HEK293T (cell line): ENCODE data around the gene ADGRA3.

Experiments used
- ARNT ChIP-seq: fragments of 450-650 bp; IDR thresholded peaks from 2 replicates; pipeline ENCODE4 v1.6.1; 2017; ENCODE audit warnings: mild to moderate bottlenecking
- BHLHE40 ChIP-seq: fragments of 450-650 bp; IDR thresholded peaks from 2 replicates; pipeline ENCODE4 v1.6.1; 2016; ENCODE audit warnings: mild to moderate bottlenecking, moderate library complexity, borderline replicate concordance
- CTBP1 ChIP-seq: fragments of 450-650 bp; IDR thresholded peaks from 2 replicates; pipeline ENCODE4 v1.6.1; 2016; ENCODE audit warnings: borderline replicate concordance
- ELF4 ChIP-seq: fragments of 450-650 bp; IDR thresholded peaks from 2 replicates; pipeline ENCODE4 v1.6.1; 2017; ENCODE audit warnings: antibody characterized with exemption
- FOXA1 ChIP-seq: fragments of 450-650 bp; IDR thresholded peaks from 2 replicates; pipeline ENCODE4 v1.6.1; 2016; ENCODE audit warnings: mild to moderate bottlenecking
- FOXK2 ChIP-seq: fragments of 450-650 bp; IDR thresholded peaks from 2 replicates; pipeline ENCODE4 v1.6.1; 2016; ENCODE audit warnings: mild to moderate bottlenecking
- FOXM1 ChIP-seq: fragments of 450-650 bp; IDR thresholded peaks from 2 replicates; pipeline ENCODE4 v1.6.1; 2017; ENCODE audit warnings: mild to moderate bottlenecking, borderline replicate concordance
- HDGF ChIP-seq: fragments of 450-650 bp; IDR thresholded peaks from 2 replicates; pipeline ENCODE4 v1.6.1; 2017; ENCODE audit warnings: antibody characterized with exemption, borderline replicate concordance
- L3MBTL2 ChIP-seq: fragments of 450-650 bp; conservative IDR thresholded peaks from 2 replicates; pipeline ENCODE4 v1.6.1; 2016; ENCODE audit warnings: mild to moderate bottlenecking
- NFRKB ChIP-seq: fragments of 450-650 bp; IDR thresholded peaks from 2 replicates; pipeline ENCODE4 v1.6.1; 2016; ENCODE audit warnings: mild to moderate bottlenecking, moderate library complexity
- SP1 ChIP-seq: fragments of 450-650 bp; IDR thresholded peaks from 2 replicates; pipeline ENCODE4 v1.6.1; 2017
- TARDBP ChIP-seq: fragments of 450-650 bp; IDR thresholded peaks from 2 replicates; pipeline ENCODE4 v1.6.1; 2016
- ZNF384 ChIP-seq: fragments of 450-650 bp; IDR thresholded peaks from 2 replicates; pipeline ENCODE4 v1.6.1; 2016
- TF ChIP-seq, protein P1 (sequence below): fragments of 450-650 bp; IDR thresholded peaks from 2 replicates; pipeline ENCODE4 v1.6.1; 2016

DNA sequence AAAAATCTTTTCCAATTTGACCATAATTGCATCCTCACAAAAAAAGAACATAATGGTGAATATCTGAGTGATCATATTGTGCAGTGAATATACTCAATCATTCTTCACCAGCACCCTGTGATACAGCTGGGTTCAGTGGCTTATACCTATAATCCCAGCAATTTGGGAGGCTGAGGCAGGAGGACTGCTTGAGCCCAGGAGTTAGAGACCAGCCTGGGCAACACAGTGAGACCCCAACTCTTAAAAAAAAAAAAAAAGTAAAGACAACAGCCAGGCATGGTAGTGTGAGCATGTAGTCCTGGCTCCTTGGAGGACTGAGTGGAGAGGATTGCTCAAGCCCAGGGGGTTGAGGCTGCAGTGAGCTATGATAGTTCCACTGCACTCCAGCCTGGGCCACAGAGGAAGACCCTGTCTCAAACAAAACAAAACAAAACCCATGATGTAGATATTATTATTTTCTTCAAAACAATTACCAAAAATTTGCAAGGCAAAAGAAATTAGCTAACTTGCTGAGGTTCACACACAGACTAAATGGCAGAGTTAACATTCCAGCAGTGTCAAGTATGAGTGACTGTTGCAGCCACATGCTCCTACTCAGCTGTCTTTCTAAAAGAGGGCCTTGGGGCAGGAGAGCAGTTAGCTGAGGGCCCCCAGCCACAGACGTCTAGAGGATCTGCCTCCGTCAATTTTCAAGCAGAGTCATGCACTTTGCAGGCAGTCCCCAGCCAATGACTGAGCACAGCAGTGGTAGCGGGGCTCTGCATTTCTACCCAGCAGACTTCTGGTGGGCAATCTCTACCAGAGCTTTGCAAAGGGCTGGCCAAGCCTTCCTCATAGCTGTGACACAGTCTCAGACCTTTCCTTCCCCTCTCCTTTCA, 33.4 kb downstream of the ADGRA3 start:
- TF ChIP-seq ZNF384 (no peak), NFRKB (no peak), HDGF (no peak), TARDBP (no peak), CTBP1 (no peak), ARNT (no peak), FOXM1 (no peak), BHLHE40 (no peak), FOXK2 (no peak), FOXA1 (no peak), SP1 (no peak), ELF4 (no peak), L3MBTL2 (no peak)
- TF ChIP-seq, protein P1, sequence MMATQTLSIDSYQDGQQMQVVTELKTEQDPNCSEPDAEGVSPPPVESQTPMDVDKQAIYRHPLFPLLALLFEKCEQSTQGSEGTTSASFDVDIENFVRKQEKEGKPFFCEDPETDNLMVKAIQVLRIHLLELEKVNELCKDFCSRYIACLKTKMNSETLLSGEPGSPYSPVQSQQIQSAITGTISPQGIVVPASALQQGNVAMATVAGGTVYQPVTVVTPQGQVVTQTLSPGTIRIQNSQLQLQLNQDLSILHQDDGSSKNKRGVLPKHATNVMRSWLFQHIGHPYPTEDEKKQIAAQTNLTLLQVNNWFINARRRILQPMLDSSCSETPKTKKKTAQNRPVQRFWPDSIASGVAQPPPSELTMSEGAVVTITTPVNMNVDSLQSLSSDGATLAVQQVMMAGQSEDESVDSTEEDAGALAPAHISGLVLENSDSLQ = no peak
